RWPE1 (cell line): Measurements from ENCODE around the gene LCN10.

Source experiments
- CTCF ChIA-PET: fragments of 350-600 bp; sonication (Branson Sonifier 250); formaldehyde crosslinking; extraction: SDS; loops from one replicate; lab custom pipeline; 2021; lab: Yijun Ruan, JAX
- POLR2A ChIA-PET: fragments of 400-600 bp; formaldehyde crosslinking; extraction: SDS; loops from one replicate; lab custom pipeline; 2020; ENCODE audit warnings: antibody characterized with exemption; ENCODE audit not compliant: low non-redundant PET; lab: Yijun Ruan, JAX
- DNase-seq: peaks from one replicate; pipeline ENCODE4 v3.0.0; 2012; ENCODE audit warnings: low spot score
- H3K27ac ChIP-seq: fragments of 450-650 bp; 2 replicates; pipeline ENCODE4 v1.5.1; 2017
- CTCF ChIP-seq: fragments of 450-650 bp; conservative IDR thresholded peaks from 2 replicates; pipeline ENCODE4 v1.5.1; 2017; ENCODE audit warnings: low read depth, mild to moderate bottlenecking

Gene LCN10

DNA sequence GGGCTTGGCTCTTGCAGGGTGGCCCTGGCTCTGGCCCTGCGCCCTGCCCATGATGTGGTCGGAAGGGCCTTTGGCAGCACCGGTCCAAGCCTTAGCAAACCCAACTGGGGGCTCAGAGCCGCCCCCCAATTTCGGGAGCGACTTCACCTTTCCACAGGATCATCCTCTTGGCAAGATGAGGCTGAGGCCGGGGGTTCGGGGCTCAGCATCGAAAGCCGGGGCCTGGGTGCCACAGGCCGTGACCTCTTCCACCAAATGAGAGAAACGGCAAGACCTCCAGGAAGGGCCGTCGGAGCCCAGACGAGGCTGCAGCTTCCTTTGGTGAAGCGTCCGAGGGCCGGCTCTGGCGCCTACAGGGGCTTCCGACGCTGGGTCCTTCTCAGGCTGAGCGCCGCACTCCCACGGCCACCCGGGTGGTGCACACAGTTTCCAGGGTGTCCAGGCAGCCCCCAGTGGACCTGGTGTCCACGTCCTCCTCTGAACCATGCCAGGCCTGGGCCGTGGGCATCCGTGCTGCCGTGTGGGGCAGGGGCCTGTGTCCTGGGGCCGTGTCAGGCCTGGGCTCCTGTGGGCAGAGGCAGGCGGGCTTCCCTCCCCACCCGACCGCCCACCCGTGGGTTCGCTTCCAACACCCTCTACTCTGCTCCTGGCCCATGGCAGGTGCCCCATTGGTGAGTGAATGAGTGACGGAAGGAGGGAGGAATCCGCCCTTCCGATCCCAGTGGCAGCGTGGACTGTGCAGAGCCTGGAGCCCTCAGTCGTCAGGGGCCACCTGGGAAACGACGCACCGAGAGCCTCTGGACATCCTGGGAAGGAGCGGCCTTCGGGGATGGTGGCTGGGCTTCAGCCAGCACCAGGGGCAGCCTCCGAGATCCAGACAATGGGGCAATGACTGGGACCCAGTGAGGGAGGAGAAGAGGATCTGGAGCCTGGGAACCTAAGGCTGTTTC lies 50.3 kb downstream of the LCN10 start:
- TF ChIP-seq CTCF, result no peak
- CTCF ChIA-PET, result interaction anchor here (0.6 to 2.8 kb wide), 4 partner anchors 15 to 37 kb away, joined by 3 to 28 read pairs (median 4); no protein-coding TSS in a partner anchor
- POLR2A ChIA-PET, result interaction anchor here (0.8 kb wide), 1 partner anchor 35 kb away, joined by 6 read pairs; no protein-coding TSS in a partner anchor
- DNase-seq, result no peak
- H3K27ac ChIP-seq, result peak overlapping the region; percentile 84

- H3K27ac ChIP-seq, result peak overlapping the region; percentile 84
- no peak for TF ChIP-seq CTCF
- no peak for DNase-seq
- CTCF ChIA-PET, result interaction anchor here (0.6 to 1.1 kb wide), 4 partner anchors 27 to 75 kb away, joined by 3 to 4 read pairs (median 3); no protein-coding TSS in a partner anchor
- POLR2A ChIA-PET, result no interaction called here
Measured at GRCh38 chr9:136691316-136692184, 51.2 kb downstream of the LCN10 start.

- H3K27ac ChIP-seq, result peak overlapping the region; percentile 84
- ChIA-PET CTCF (interaction anchor here (1.0 to 1.1 kb wide), 3 partner anchors 26 to 76 kb away, joined by 3 to 4 read pairs (median 3); no protein-coding TSS in a partner anchor), POLR2A (interaction anchor here (0.7 kb wide), 1 partner anchor 256 kb away, joined by 3 read pairs; no protein-coding TSS in a partner anchor)
- no peak for TF ChIP-seq CTCF
- DNase-seq, result no peak
Measured at GRCh38 chr9:136690806-136691261, 51.9 kb downstream of the LCN10 start.

GRCh38 chr9:136690104-136690805 lies 52.5 kb downstream of the LCN10 start:
- no peak for DNase-seq
- H3K27ac ChIP-seq, result peak overlapping the region; percentile 84
- CTCF ChIA-PET, result interaction anchor here (0.6 to 2.5 kb wide), 5 partner anchors 18 to 326 kb away, joined by 3 to 18 read pairs (median 3); no protein-coding TSS in a partner anchor
- POLR2A ChIA-PET, result interaction anchor here (0.7 kb wide), 1 partner anchor 256 kb away, joined by 3 read pairs; no protein-coding TSS in a partner anchor
- no peak for TF ChIP-seq CTCF

DNA sequence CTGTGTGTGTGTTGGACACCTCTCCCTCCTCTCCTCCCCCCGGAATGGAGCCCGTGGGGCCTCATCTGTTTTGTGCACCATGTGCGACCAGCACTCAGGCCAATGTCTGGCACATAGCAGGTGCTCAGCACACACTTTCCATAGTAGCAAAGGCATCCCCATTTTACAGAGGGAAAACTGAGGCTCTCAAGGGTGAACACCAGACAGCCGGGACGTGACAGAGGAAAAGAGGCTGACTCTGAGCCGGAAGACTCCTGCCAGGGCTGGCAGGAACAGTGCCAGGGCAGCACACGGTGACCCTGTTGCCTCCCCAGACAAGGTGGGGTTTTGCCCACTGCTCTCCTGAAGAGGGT lies 53.7 kb downstream of the LCN10 start:
- CTCF ChIA-PET, result interaction anchor here (0.8 to 2.5 kb wide), 2 partner anchors 17 to 98 kb away, joined by 3 to 18 read pairs; no protein-coding TSS in a partner anchor
- POLR2A ChIA-PET, result no interaction called here
- DNase-seq, result no peak
- no peak for TF ChIP-seq CTCF
- peak overlapping the region; percentile 84 for H3K27ac ChIP-seq
